KOPT-K1 (cell line): ENCODE results near the gene SNX5.

Experiments
- H3K27ac ChIP-seq: fragments of 200-600 bp; sonication (generic); 2 replicates; pipeline ENCODE4 v1.5.1; 2016; ENCODE audit warnings: antibody characterized with exemption, mild to moderate bottlenecking, low read depth, low read length; ENCODE audit not compliant: poor library complexity, severe bottlenecking
- H3K36me3 ChIP-seq: fragments of 200-600 bp; sonication (generic); 2 replicates; pipeline ENCODE4 v1.5.1; 2017; ENCODE audit warnings: antibody characterized with exemption, mild to moderate bottlenecking, low read length, moderate library complexity; ENCODE audit not compliant: insufficient read depth
- H3K9me3 ChIP-seq: fragments of 200-600 bp; sonication (generic); 2 replicates; pipeline ENCODE4 v1.5.1; 2017; ENCODE audit warnings: antibody characterized with exemption, low read length, mild to moderate bottlenecking; ENCODE audit not compliant: insufficient read depth, poor library complexity, severe bottlenecking

The SNX5 gene

DNA sequence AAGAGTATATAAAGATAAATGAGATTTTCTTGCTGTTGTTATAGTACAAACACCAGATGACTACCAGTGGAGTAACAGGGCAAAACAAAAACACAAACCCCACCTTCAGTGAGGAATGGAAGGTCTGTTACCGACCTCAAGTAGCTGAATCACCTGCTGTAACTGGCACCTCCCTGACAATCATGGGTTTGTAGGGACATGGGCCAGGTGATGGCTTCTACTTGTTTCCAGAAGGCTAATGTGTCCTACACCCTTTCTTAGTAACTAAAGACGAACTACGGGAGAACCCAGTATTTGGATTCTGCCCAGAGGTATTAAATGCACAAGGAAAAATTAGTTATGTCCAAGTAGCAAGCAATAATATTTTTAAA, 26.8 kb downstream of the SNX5 start:
- H3K27ac ChIP-seq = no peak overlapping the region
- H3K36me3 ChIP-seq = peaks cover 78% of the 10 kb centered on the region
- no peaks in the 10 kb centered on the region for H3K9me3 ChIP-seq

DNA sequence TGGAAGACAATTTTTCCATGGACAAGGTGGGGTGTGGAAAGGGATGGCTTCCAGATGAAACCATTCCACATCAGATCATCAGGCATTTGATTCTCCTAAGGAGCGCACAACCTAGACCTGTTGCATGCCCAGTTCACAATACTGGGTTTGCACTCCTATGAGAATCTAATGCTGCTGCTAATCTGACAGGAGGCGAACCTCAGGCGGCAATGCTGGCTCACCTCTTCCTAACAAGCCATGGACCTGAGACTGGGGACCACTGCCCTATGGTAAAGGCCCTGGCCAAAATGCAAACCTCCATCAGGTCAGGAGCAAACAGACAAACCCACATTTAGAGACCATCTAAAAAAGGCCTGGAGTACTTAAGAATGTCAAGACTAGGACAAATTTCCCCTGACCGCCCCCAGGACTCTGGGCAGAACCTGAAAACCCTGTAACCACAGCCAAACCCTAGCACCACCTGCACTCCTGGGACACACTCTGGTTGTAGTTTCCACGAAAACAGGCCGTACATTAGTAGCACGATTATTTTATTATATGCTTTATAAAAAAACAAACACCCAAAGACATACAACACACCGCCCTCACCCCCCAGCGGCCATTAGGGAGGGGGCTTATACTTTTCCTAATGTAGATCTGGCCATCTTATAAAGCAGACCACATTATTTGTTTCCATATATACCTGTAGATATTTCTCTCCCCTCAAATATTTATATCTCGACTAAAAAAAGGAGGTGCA, 27.3 kb downstream of the SNX5 start:
- peaks cover 73% of the 10 kb centered on the region for H3K36me3 ChIP-seq
- H3K27ac ChIP-seq = no peak overlapping the region

DNA sequence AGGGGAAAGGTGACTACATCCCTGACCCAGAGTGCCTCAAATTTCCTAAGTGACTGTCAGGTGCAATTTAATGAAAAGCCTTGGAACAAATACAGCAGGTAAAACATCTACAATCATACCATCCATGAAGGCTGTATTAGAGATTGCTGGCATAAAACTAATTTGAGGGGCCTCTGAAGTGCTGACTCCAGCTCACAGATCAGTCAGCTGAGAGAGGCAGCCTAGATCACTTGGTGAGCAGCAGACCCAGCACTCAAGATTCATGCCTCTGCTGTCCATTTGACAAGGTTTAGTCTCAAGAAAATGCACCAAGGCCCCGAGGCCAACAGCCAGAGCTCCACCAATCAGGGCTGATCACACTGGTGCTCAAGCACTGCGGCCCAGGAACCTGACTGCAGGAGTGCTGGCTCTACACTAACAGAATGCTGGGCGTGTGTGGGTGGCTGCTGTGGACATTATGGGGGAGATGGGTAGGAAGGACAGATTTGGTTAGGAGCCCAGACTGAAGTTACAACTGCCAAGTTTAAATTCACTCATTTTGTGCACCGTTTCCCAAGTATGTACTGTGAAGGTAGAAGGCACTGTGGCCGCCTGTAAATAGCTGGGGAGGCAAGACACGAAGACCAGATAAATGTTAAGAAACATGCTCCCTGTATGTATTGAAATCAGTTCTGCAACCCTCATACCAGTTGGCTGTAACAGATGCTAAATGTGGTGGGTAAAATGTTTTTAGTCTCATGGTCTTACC, 28.2 kb downstream of the SNX5 start:
- H3K27ac ChIP-seq = no peak overlapping the region
- peaks cover 64% of the 10 kb centered on the region for H3K36me3 ChIP-seq
- no peaks in the 10 kb centered on the region for H3K9me3 ChIP-seq

More for the DNA sequence above, 27.3 kb downstream of the SNX5 start:
- no peaks in the 10 kb centered on the region for H3K9me3 ChIP-seq

DNA sequence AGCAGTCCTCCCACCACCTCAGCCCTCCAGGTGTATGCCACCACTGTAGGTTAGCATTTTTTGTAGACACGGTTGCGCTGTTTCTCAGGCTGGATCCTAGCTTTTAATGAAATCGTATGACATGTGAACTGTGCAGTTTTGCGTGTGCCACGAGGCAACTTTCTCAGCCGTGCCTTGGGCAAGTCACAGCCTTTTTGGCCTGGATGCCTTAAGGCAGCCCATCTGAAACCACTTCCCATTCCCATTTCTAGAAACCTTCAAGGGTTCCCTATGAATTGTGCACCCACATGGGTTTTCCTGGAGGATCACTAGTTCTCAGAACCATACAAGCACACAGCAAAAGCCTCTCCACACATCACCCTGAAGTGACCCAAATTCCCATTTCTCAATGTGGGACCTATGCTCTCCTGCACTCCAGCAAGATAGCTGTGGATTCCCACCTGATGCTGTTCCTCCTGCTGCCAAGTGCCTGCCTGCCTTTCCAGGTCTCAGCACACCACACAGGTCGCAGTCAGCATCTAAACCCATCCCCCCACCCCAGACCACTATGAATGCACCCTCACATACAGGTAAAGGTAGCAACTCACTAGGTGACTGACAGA, 28.9 kb downstream of the SNX5 start:
- peaks cover 58% of the 10 kb centered on the region for H3K36me3 ChIP-seq
- no peak overlapping the region for H3K27ac ChIP-seq

DNA sequence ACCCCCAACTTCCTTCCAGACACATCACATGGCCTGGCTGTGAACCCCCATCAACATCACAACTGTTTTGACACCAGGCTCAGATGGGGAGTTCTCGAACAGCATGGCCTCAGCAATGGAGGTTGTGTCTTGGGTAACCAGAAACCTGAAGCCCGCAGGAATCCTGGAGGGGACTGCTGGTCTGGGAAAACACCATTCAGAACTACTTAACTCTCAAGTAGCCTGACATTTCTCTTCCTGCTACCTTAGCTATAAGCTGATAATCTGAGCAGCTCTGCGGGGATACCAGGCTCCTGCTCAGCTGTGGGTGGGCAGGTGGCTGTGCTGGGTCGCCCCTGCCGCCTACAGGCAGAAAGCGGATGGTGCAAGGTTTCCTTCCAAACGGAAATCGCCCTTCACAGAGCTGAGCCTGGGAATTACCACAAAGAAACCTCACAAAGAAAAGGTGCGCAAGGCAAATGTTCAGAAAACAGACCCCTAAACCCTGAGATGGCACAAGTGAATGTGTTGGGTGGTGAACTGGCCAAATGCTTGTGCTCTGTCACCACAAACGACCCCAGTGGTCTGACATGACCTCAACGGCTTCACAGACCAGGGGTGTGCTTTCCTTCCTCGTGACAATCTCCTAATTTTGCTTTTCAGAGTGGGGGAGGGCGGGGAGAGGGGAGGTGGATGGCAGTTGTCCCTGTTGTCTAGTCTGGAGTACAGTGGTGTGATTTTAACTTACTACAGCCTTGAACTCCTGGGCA, 29.5 kb downstream of the SNX5 start:
- Histone ChIP-seq H3K9me3 (no peaks in the 10 kb centered on the region), H3K27ac (no peak overlapping the region), H3K36me3 (peaks cover 51% of the 10 kb centered on the region)

More for the DNA sequence above, 28.9 kb downstream of the SNX5 start:
- no peaks in the 10 kb centered on the region for H3K9me3 ChIP-seq

DNA sequence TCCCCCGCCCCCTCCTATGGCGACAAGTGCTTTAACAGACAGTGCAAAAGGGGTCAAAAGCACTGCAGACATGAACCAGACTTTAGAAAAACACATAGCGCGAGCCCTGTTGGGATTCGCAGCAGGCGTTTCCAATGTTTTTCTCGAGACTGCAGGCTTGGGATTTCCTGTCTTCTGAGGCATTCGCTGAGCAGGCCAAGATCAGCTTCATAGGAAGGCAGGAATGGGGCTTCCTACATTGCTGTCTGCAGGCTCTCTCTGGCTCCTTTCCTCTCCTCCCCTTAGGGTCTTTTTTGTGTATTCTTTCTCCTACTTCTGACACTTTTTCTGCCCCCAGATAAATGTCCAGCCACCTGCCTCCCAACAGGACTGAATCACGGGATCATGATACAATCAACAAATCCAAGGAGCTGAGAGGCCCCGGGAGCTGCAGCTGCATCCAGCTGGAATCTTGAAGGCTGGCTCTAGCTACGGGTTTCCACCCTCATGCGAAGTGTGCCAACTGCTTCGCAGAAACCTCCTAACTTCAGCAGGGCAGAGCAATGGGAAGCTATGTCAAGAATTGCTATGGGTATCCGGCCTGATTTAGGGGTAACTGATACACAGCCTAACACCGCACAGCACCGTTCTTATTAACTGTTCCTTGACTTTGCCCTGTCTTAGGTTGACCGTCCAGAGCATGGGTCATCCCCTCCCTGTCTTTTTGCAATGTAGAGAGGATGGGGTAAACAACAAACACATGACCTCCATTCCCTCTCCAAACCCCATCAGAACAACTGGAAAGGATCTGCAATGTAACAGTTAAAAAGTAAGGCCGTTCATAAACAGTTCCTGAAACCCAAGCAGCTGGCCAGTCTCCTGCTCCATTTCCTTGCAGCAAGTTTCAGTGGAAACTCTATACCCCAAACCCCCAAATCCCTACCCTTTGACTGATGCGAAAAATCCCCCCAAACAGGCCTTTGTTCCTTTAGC, 31.5 kb downstream of the SNX5 start:
- no peak overlapping the region for H3K27ac ChIP-seq
- H3K36me3 ChIP-seq = peaks cover 31% of the 10 kb centered on the region
- no peaks in the 10 kb centered on the region for H3K9me3 ChIP-seq

DNA sequence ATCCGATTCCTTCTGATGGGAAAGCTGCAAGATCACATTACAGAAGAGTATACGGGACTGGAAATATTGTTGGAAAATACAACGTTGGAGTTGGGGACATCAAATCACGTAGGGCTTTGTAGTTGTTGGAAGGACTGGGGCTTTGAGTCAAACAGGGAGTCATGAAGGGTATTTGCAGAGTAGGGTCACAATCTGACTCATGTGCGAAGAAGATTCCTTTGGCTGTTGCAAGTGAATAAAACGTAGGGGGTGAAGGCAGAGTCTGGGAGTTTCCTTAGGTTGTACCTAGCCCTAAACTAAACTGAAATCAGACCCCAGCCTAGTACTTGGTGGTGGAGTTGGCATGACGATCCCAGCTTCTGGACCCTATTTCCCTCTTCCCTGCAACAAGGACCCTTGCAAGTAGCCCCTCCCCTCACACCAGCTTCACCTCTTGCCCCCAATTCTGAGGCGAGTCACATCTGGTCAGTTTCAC, 32.3 kb downstream of the SNX5 start:
- Histone ChIP-seq H3K27ac (no peak overlapping the region), H3K36me3 (peaks cover 24% of the 10 kb centered on the region), H3K9me3 (no peaks in the 10 kb centered on the region)

DNA sequence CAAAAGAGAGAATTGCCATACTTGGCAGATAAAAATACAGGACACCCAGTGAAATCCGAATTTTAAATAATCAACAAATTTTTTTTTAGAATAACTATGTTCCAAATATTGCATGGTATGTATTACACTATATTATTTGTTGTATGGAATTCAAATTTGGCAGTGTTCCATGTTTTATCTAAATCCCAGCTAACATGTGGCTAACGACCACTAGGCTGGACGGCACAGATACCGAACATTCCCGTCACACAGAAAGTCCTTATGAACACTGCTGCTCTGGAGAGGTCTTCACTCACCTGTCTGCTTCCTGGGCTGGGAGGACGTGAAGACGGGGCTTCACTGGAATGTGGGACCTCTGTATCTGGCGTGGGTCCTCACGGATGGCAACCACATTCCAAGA, 32.8 kb downstream of the SNX5 start:
- Histone ChIP-seq H3K27ac (no peak overlapping the region), H3K9me3 (no peaks in the 10 kb centered on the region), H3K36me3 (peaks cover 18% of the 10 kb centered on the region)

DNA sequence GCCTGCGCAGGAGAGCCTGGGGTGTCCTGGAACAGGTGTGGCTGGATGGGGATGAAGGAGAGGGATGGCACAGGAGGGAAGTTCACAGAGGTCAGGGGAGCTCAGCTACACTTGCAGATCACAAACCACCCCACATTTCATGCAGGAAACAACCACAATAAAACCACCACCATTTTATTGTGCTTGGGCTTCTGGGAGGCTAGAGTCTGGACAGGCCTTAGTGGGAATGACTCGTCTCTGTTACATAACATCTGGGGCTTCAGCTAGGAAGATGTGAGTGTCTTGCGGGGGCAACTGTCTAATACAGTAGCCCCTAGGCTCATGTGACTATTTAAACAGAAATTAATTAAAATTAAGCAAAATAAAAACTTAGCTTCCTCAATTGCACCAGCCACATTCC, 33.4 kb downstream of the SNX5 start:
- no peaks in the 10 kb centered on the region for H3K9me3 ChIP-seq
- peaks cover 12% of the 10 kb centered on the region for H3K36me3 ChIP-seq
- no peak overlapping the region for H3K27ac ChIP-seq

DNA sequence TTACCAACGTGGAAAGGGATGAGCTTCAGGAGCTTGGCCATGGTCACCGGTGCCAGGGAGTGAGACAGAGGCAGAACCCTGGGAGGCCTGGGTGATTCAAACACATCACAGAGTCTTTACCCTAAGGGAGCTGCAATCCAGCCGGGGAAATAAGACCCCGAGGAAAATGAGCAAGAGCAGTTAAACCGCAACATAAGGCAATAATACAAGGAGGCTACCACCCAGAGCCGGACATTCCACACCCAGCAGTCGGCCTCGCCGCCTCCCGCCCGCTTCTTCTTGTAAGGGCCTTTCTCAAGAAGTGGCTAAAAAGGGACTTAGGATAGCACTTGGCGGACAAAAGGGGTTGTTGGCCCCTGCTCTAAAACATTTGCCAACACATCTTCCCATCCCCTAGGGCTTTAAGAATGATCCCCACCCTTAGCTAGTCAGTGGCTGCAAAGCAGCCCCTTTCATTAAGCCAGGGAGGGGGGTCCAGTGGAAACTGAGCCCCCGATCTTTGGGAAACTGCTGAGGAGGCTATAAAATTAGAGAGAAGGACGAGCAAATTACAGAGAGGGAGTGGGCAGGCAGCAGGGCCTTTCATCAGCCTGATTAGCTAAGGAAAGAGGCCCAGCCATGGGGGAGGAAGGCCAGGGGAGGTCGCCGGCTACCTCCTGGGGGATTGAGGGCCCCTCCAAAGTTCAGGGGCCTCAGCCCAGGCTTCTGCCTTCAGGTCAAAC, 34.3 kb downstream of the SNX5 start:
- Histone ChIP-seq H3K36me3 (peaks cover 3% of the 10 kb centered on the region; the same call in 1 of the 2 replicates), H3K9me3 (no peaks in the 10 kb centered on the region), H3K27ac (no peak overlapping the region)

DNA sequence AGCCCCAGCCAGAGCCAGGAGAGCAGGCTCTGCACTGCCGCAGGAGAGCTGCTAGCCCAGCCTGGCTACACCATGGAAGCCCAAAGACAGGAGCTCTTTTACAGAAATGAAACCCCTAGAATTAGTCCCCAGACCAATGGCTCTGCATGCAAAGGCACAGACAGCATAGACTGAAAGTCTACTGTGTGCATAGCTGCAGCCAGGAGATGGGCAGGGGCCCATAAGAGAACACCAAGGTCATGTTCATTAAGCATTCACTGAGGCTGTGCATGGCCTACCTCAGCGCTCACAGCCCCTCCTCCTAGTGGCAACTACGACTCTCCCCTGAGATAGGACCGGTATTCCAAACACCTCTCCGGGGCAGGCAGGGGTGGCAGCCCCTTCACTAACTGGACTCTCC, 34.9 kb downstream of the SNX5 start:
- Histone ChIP-seq H3K9me3 (no peaks in the 10 kb centered on the region), H3K36me3 (no peaks in the 10 kb centered on the region; the same call in 1 of the 2 replicates), H3K27ac (no peak overlapping the region)

DNA sequence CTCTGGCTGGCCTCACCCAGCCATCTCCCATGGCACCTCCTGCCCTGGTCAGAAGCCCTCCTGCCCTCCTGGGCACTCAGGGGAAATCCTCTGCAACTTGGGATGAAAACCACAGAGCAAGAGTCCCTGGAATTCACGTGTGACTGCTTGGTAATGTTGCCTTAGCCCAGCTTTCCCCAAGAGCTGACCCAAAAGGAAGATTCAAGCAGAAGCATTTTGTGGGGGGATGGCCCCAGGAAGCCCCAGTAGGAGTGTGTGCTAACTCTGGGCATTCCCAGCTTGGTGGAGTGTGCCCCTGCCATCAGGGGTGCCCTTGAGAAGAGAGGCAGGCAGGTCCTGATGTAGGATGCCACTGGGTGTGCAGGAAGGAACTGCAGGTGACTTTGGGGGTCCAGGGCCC, 35.5 kb downstream of the SNX5 start:
- Histone ChIP-seq H3K27ac (no peak overlapping the region), H3K9me3 (no peaks in the 10 kb centered on the region), H3K36me3 (no peaks in the 10 kb centered on the region; the same call in 1 of the 2 replicates)

DNA sequence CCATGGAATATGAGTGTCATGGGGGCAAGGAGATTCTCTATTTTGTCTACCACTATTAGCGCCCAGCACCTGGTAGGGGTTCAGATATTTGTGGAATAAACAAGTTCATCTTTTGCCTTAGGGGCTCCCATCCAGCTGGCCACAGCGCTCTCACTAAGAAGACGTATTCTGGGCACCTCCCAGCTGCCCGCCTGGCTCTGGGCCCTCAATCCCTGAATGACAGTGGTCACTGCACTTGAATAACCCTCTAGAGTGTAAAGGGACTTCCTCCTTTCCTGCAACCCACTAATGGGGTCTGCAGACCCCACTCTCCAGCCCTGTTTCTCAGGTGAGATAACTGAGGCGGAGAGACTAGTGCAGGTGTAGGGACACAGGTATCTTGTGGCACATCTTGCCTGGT, 36.2 kb downstream of the SNX5 start:
- Histone ChIP-seq H3K36me3 (no peaks in the 10 kb centered on the region; the same call in 1 of the 2 replicates), H3K27ac (no peak overlapping the region), H3K9me3 (no peaks in the 10 kb centered on the region)
